Bronchial epithelial cell (primary cell): ENCODE measurements around the gene PSD2. TPM values are rescaled to one million over a fixed set of nuclear protein-coding genes. Genes with fewer than 3 reads are reported as not detected.
A peak's percentile ranks its signal among the peaks of the same experiment; 100 is the strongest.

Experiments used
- DNase-seq: peaks from one replicate; pipeline ENCODE4 v3.0.0-alpha.2; 2010; ENCODE audit warnings: low read depth
- FAIRE-seq: peaks from 2 replicates; lab custom pipeline; 2011; peaks lifted over from hg19 to GRCh38; lab: Jason Lieb, UNC
- H3K27me3 ChIP-seq: 2 replicates; pipeline ENCODE4 v1.5.1; 2011; ENCODE audit warnings: low read length; ENCODE audit not compliant: control insufficient read depth, insufficient read depth
- H3K36me3 ChIP-seq: 2 replicates; pipeline ENCODE4 v1.5.1; 2011; ENCODE audit warnings: low read length; ENCODE audit not compliant: control insufficient read depth, insufficient read depth
- H3K4me3 ChIP-seq: 2 replicates; pipeline ENCODE4 v1.5.1; 2011; ENCODE audit warnings: mild to moderate bottlenecking, low read depth, low read length, control low read depth
- total RNA-seq: library from RNA; depleted of rRNA; stranded (reverse); fragments of >200 nt; gene quantifications from 2 replicates; pipeline ENCODE4 v1.2.1, GENCODE V29; 2014
- TF ChIP-seq, protein P1 (sequence below): IDR thresholded peaks from 2 replicates; pipeline ENCODE4 v1.5.1; 2011; ENCODE audit warnings: mild to moderate bottlenecking, moderate library complexity, low read length, control low read depth, inconsistent platforms; ENCODE audit not compliant: insufficient read depth, severe bottlenecking

Gene PSD2
- total RNA-seq, 1 donor from 2014 or later = under 0.01 TPM

DNA sequence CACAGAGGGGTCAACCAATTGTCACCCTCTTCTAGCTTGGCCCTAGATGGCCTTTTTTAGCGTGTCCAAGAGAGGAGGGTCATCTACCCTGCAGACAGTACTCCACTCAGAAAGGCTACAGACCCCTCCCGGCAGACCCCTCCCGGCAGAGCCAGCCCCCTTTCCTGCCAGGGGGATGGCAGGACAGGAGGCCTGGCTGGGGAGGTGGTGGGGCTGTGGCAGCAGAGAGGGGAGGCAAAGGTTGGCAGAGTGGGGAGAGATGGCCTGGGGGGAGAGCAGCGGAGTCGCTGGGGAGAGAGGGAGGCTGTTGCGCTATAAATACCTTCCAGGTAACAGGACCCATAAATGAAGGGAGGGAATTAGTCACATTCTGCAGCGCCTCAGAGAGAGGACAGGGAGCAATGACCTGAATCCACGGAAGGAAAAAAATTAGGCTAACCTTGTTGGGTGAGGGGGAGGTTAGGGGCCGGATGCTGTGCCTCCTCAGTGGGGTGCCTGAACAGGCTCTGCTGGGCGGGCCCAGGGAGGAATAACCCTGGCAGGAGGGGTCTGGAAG, 32.9 kb upstream of the PSD2 start:
- Histone ChIP-seq H3K36me3 (no peaks in the 10 kb centered on the region), H3K27me3 (peaks cover 7% of the 10 kb centered on the region), H3K4me3 (no peak overlapping the region)
- DNase-seq (no peak), FAIRE-seq (no peak)
- TF ChIP-seq, protein P1, sequence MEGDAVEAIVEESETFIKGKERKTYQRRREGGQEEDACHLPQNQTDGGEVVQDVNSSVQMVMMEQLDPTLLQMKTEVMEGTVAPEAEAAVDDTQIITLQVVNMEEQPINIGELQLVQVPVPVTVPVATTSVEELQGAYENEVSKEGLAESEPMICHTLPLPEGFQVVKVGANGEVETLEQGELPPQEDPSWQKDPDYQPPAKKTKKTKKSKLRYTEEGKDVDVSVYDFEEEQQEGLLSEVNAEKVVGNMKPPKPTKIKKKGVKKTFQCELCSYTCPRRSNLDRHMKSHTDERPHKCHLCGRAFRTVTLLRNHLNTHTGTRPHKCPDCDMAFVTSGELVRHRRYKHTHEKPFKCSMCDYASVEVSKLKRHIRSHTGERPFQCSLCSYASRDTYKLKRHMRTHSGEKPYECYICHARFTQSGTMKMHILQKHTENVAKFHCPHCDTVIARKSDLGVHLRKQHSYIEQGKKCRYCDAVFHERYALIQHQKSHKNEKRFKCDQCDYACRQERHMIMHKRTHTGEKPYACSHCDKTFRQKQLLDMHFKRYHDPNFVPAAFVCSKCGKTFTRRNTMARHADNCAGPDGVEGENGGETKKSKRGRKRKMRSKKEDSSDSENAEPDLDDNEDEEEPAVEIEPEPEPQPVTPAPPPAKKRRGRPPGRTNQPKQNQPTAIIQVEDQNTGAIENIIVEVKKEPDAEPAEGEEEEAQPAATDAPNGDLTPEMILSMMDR = no peak

DNA sequence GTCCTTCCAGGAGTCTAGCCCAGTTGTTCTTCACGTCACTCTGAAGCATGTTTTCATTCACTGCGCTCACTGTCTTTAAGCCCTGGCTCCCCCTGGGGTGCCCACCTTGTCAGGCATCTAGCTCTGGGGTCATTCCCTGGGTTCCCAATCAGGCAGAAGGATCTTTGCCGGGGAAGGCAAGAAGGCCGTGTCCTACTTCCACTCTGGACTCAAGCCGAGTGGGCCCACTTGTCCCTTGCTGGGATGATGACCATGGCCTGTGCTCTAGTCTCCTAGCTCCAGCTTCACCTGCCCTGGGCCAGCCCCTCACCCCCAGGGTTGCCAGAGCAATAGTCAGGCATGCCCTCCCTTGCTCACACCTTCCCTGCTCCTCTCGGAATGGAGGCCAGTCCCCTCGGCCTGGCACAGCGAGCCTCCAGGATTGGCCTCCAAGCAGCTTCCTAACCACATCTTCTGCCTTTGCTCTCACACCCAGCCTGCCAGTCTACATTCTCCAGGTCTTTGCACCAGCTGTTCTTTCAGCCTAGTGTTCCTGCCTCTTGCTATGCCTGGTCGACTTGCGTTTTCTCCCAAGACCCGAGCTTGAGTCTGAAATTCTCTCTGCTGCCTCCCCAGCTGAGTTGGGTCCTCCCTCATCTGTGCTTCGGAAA, 32.2 kb upstream of the PSD2 start:
- TF ChIP-seq, protein P1 = no peak
- peaks cover 7% of the 10 kb centered on the region for H3K27me3 ChIP-seq
- FAIRE-seq (no peak), DNase-seq (no peak)
- no peaks in the 10 kb centered on the region for H3K36me3 ChIP-seq
- no peak overlapping the region for H3K4me3 ChIP-seq

DNA sequence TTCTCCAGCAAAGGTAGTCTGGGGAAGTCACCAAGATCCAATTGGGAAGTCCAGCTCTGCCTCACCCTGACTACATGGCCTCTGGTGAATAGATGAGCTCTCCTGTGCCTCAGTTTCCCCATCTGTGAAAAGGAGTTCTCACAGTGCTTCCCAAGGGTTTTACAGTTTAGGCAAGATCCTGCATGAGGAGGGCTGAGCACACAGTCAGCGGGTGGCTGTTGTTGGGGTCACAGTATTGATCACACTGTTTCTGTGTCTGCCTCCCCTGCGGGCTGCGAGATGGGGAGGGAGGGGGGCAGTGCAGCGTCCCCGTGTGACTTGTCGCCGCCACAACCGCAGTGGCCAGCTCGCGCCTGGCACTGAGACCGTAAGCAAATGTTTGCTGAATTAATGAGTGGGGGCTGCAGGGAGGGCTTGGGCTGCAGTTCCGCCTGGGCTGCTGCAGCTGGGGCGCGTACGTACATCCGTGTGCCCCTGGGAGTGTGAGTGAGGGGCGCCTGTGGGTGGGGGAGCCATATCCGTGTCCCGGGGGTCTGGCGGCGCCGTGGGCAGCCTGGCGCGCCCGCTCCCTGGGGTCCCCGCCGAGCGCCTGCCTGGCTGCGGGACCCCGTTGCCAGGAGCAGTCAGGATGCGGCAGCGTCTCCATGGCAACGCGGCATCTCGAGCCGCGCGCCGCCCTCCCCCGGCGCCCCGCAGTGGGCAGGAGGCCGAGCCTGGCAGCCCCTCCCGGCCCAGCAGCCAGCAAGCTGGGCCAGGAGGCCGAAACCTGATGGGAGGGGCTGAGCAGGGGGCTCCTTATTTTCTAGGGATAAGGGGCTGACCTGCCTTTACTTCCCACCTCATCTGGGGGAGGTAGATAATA, 31.4 kb upstream of the PSD2 start:
- Histone ChIP-seq H3K27me3 (peaks cover 7% of the 10 kb centered on the region), H3K36me3 (no peaks in the 10 kb centered on the region), H3K4me3 (no peak overlapping the region)
- FAIRE-seq = peak; percentile 52
- TF ChIP-seq, protein P1 = no peak
- DNase-seq = no peak

DNA sequence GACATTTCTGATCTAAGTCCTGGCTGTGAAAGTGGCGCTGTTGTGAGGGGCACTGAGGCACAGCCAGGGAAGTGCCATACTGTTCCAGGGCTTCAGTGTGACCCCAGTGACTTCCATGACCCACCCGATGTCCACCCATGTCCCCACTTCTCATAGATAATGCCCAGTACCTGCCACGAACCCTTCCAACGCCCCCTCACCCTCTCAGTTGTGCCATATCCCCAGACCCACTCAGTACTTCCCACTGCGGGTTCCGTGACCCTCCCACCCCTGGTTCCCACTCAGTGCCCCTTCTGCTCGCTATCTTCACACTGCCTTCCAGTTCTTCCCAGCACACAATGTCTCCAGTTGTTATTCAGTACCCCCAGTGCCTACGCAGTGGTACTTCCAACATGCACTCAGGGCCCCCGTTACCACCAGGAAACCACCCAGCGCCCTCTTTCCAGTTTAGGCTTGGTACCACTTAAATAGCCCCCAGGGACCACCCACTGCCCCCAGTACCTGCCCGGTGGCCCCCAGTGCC, 30.7 kb upstream of the PSD2 start:
- no peaks in the 10 kb centered on the region for H3K36me3 ChIP-seq
- FAIRE-seq (no peak), DNase-seq (no peak)
- H3K27me3 ChIP-seq = peaks cover 7% of the 10 kb centered on the region
- no peak overlapping the region for H3K4me3 ChIP-seq
- TF ChIP-seq, protein P1 = no peak

DNA sequence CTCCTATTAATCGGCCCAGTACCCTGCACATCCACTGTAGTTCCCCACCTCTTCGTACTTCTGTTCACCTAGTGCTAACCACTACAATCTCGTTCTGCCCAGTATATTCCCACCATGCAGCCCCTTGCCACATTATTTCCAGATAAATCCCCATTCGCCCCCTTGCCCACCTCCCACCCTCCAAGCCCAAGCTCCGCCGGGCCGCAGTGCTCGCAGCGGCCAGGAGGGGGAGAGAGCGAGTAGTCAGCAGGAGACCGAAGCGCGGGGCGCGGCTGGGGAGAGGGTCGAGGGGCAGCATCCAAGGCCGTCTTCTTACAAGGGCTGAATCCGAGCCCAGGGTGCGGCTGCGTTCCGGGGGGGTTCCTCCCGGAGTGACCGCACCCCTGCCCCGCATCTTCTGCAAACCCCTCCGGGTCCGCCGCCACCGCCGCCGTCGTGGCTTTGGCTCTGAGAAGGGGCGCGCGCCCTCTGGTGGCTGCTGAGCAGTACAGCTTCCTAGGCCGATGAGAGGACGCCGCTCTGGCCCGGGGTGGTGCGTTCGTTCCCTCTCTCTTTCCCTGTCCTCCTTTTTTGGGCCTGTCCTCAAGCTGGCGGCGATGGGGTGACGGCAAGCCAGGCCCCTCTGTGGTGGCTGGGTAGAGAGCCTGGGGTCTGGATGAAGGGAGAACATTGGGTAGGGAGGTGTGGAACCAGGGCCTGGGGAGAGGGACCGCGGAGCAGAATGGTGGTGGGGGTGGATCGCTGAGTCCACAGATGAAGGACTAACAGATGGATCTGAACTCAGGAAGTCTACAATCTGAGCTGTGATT, 30.0 kb upstream of the PSD2 start:
- TF ChIP-seq, protein P1 = peak; percentile 76
- no peaks in the 10 kb centered on the region for H3K36me3 ChIP-seq
- no peak for FAIRE-seq
- H3K4me3 ChIP-seq = peak overlapping the region; percentile 49
- peak; percentile 27 for DNase-seq
- H3K27me3 ChIP-seq = peaks cover 7% of the 10 kb centered on the region
